K562 (cell line): ENCODE data around the gene FLT1. TPM values are rescaled to one million over a fixed set of nuclear protein-coding genes. Genes with fewer than 3 reads are reported as not detected.
A peak's percentile ranks its signal among the peaks of the same experiment; 100 is the strongest.

Experiments used
- ATAC-seq: fragments of 200-7000 bp; cut with Tn5 transposase; 3 replicates; pipeline ENCODE4 v1.9.1; 2020; ENCODE audit warnings: moderate library complexity
- BruUV-seq: library from RNA; stranded (reverse); fragments of 400-500 nt; replicated peaks from 2 replicates; lab custom pipeline; 2021; lab: Mats Ljungman, UMichigan
- CTCF ChIA-PET: fragments of 300-600 bp; formaldehyde crosslinking; extraction: SDS; loops from one replicate; lab custom pipeline; 2021; ENCODE audit warnings: low intra/inter-chr PET ratio; lab: Yijun Ruan, JAX
- POLR2A ChIA-PET: fragments of 300-600, 350-650 bp; sonication (Branson Sonifier 250); formaldehyde crosslinking; extraction: SDS; loops from one replicate; lab custom pipeline; 2021; ENCODE audit warnings: antibody characterized with exemption, inconsistent platforms; lab: Yijun Ruan, JAX
- DNase-seq, 4 experiments: peaks; one replicate each; pipeline versions ENCODE4 v3.0.0 to v3.0.0-alpha.2; 2011 to 2018; ENCODE audit warnings: low spot score in 3 of 4, mixed read lengths in 3 of 4; ENCODE audit errors: extremely low read depth in 1 of 4
- FAIRE-seq: peaks from 2 replicates; lab custom pipeline; 2011; peaks lifted over from hg19 to GRCh38; lab: Jason Lieb, UNC
- H2AFZ ChIP-seq: 2 replicates; pipeline ENCODE4 v1.6.0; 2011; ENCODE audit warnings: low read depth, low read length, control low read depth, inconsistent platforms
- H3K27ac ChIP-seq: fragments of 200-600 bp; 3 replicates; pipeline ENCODE4 v1.8.0; 2011; ENCODE audit warnings: low read depth, mild to moderate bottlenecking, control low read depth, inconsistent platforms, low read length, moderate library complexity, mixed read lengths; ENCODE audit errors: extremely low read depth
- H3K27me3 ChIP-seq, 2 experiments: fragments of 300-600 bp in 1 of 2; 2 replicates in 1 of 2; 3 replicates in 1 of 2; pipeline versions ENCODE4 v1.6.0 to v1.8.0; 2011; ENCODE audit warnings: inconsistent platforms in 2 of 2, low read length in 2 of 2, mild to moderate bottlenecking in 1 of 2, mixed read lengths in 1 of 2, moderate library complexity in 1 of 2; ENCODE audit not compliant: control insufficient read depth in 2 of 2, insufficient read depth in 2 of 2
- H3K36me3 ChIP-seq: fragments of 300-600 bp; 3 replicates; pipeline ENCODE4 v1.8.0; 2011; ENCODE audit warnings: mild to moderate bottlenecking, low read length, inconsistent platforms; ENCODE audit not compliant: control insufficient read depth, insufficient read depth
- H3K4me1 ChIP-seq, 2 experiments: fragments of 200-600 bp in 1 of 2; replicated peaks in 1 of 2; 2 replicates in 1 of 2; 3 replicates in 1 of 2; pipeline versions ENCODE4 v1.5.1 to v1.8.0; 2011; ENCODE audit warnings: inconsistent platforms in 2 of 2, low read length in 2 of 2, mild to moderate bottlenecking in 1 of 2, mixed read lengths in 1 of 2, moderate library complexity in 1 of 2; ENCODE audit not compliant: control insufficient read depth in 2 of 2, insufficient read depth in 2 of 2
- H3K4me2 ChIP-seq: 2 replicates; pipeline ENCODE4 v1.6.1; 2011; ENCODE audit warnings: low read length, control low read depth, inconsistent platforms, mixed read lengths; ENCODE audit not compliant: insufficient read depth
- H3K4me3 ChIP-seq: fragments of 200-600 bp; sonication (generic), shearing (Covaris generic); 2 replicates; pipeline ENCODE4 v1.5.1; 2016; ENCODE audit warnings: control low read depth, inconsistent platforms
- H3K79me2 ChIP-seq: fragments of 200-600 bp; 3 replicates; pipeline ENCODE4 v1.8.0; 2011; ENCODE audit warnings: low read length, inconsistent platforms; ENCODE audit not compliant: control insufficient read depth, insufficient read depth
- H3K9ac ChIP-seq, 2 experiments: 2 replicates each; pipeline versions ENCODE4 v1.6.0 to v1.6.1; 2011; ENCODE audit warnings: low read depth in 2 of 2, low read length in 2 of 2, control low read depth in 1 of 2, inconsistent platforms in 1 of 2, mild to moderate bottlenecking in 1 of 2, mixed read lengths in 1 of 2; ENCODE audit not compliant: insufficient read depth in 1 of 2
- H3K9me1 ChIP-seq: one replicate; pipeline ENCODE4 v1.6.0; 2011; ENCODE audit warnings: inconsistent platforms, mild to moderate bottlenecking, low read length, moderate library complexity; ENCODE audit not compliant: control insufficient read depth, insufficient read depth
- H3K9me3 ChIP-seq: replicated peaks from 2 replicates; pipeline ENCODE4 v1.5.1; 2011; ENCODE audit warnings: low read depth, low read length, inconsistent platforms; ENCODE audit not compliant: control insufficient read depth, insufficient read depth
- H4K20me1 ChIP-seq: replicated peaks from 2 replicates; pipeline ENCODE4 v1.6.1; 2011; ENCODE audit warnings: low read length, inconsistent platforms, mixed read lengths; ENCODE audit not compliant: control insufficient read depth, insufficient read depth
- ATF6 ChIP-seq: sonication (generic); formaldehyde crosslinking; IDR thresholded peaks from 2 replicates; pipeline ENCODE4 v1.4.0; 2020; ENCODE audit warnings: mild to moderate bottlenecking, missing genetic modification reagents
- EGR1 ChIP-seq: fragments of 450-650 bp; conservative IDR thresholded peaks from 2 replicates; pipeline ENCODE4 v1.6.1; 2017; ENCODE audit warnings: mild to moderate bottlenecking
- HDAC1 ChIP-seq, 2 experiments: fragments of 450-650 bp; IDR thresholded peaks; 2 replicates each; pipeline ENCODE4 v1.6.1; 2016 to 2017; ENCODE audit warnings: inconsistent platforms in 1 of 2, mild to moderate bottlenecking in 1 of 2, moderate library complexity in 1 of 2
- NFIC ChIP-seq: fragments of 450-650 bp; IDR thresholded peaks from 2 replicates; pipeline ENCODE4 v1.6.1; 2017; ENCODE audit warnings: mild to moderate bottlenecking, inconsistent platforms
- PKNOX1 ChIP-seq: fragments of 450-650 bp; IDR thresholded peaks from 2 replicates; pipeline ENCODE4 v1.6.1; 2016
- ZFP30 ChIP-seq: fragments of 250-450 bp; sonication (Bioruptor Pico); IDR thresholded peaks from 2 replicates; pipeline ENCODE4 v1.8.0; 2022; ENCODE audit warnings: moderate library complexity, mild to moderate bottlenecking, inconsistent platforms, borderline replicate concordance
- ZNF197 ChIP-seq: fragments of 200-800 bp; sonication (Bioruptor generic); IDR thresholded peaks from 2 replicates; pipeline ENCODE4 v1.6.1; 2016; ENCODE audit warnings: low read depth, missing genetic modification characterization, missing compliant biosample characterization
- WGBS: fragments of 100-300 bp; shearing (Covaris generic); methylation state at CpG from one replicate; pipeline ENCODE4 v1.1.6; 2016; ENCODE audit warnings: low coverage, mixed read lengths; ENCODE audit not compliant: insufficient coverage; ENCODE audit errors: missing lambda C conversion rate; 5-methylcytosine and 5-hydroxymethylcytosine counted together
- in situ Hi-C: fragments of 300-500 bp; cut with MboI; formaldehyde crosslinking; loops from 4 replicates; pipeline ENCODE4 v1.15.0; 2018; ENCODE audit warnings: inconsistent platforms, mixed read lengths
- intact Hi-C: fragments of 100-400 bp; cut with micrococcal nuclease; formaldehyde crosslinking; loops from 2 replicates; pipeline ENCODE4 v1.14.2; 2022
- polyA plus RNA-seq, 8 experiments: library from polyadenylated mRNA; depleted of rRNA in 4 of 8; stranded (reverse) in 5 of 8; unstranded in 3 of 8; fragments of >200 nt; fragmentation: Nextera tagmentation in 2 of 8; fragmentation: Illumina TruSeq in 1 of 8; extraction: Ambion mirVana in 2 of 8; extraction: Trizol in 1 of 8; gene quantifications; 2 replicates each; pipeline versions ENCODE4 v1.2.1 to v1.2.3, GENCODE V29; 2011 to 2014; ENCODE audit warnings: inconsistent platforms in 1 of 8, missing spikeins in 1 of 8
- total RNA-seq, 7 experiments: library from RNA; depleted of rRNA in 6 of 7; stranded (reverse); fragments of >200 nt in 6 of 7; fragmentation: Illumina TruSeq in 2 of 7; extraction: Trizol in 2 of 7; gene quantifications; 2 replicates each; pipeline versions ENCODE4 v1.2.1 to v1.2.3, GENCODE V29; 2011 to 2021; ENCODE audit warnings: low replicate concordance in 1 of 7

FLT1 gene
- total and polyA plus RNA-seq, 9 of the 15 experiments (the other 6 are each of a cell fraction or from before 2014, with no cell fraction given): 0.01 to 2.0 (median 0.22) TPM

DNA sequence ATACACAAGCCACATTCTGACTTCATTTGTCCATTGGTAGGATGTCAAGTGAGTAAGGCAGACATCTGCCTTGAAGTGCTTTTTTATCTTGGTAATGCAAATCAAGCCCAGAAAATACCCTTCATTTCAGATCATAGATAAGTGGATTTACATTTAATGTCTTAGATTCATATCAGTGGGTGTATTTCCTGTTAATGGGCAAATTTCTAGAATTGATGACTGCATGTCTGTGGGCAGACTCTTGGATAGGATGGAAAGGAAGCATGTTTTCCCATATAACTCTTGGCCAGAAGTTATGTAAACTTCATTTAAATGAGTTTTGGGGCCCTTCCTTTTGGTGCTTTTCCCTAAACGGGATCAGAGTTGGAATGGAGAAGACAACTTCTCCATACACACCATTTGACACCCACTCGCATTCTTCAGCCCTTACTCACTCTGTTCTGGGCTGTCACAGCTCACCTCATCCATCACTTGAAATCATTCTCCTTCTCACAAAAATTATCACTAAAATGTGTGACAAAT is 154.6 kb downstream of the FLT1 start:
- H4K20me1 ChIP-seq: no peaks in the 10 kb centered on the region
- 13% methylated on average over 2 of the region's 2 CpGs for WGBS
- no peaks in the 10 kb centered on the region; a peak in 1 of 5 replicates for H3K27me3 ChIP-seq
- no peaks in the 10 kb centered on the region for H3K79me2 ChIP-seq
- ChIA-PET POLR2A (no interaction called here), CTCF (no interaction called here)
- no peaks in the 10 kb centered on the region for H3K9me3 ChIP-seq
- H3K36me3 ChIP-seq: no peaks in the 10 kb centered on the region
- no peak overlapping the region for H3K27ac ChIP-seq
- H3K4me2 ChIP-seq: no peak overlapping the region
- in situ Hi-C loops: no loop called here
- H3K4me3 ChIP-seq: no peak overlapping the region
- no peaks in the 10 kb centered on the region for H3K9me1 ChIP-seq
- no peaks in the 10 kb centered on the region for H3K4me1 ChIP-seq
- H2AFZ ChIP-seq: no peak overlapping the region
- intact Hi-C loops: no loop called here
- FAIRE-seq (no peak), ATAC-seq (no peak), DNase-seq (no peak)
- no peak overlapping the region for H3K9ac ChIP-seq
- TF ChIP-seq NFIC (no peak), EGR1 (peak; percentile 62), PKNOX1 (0 out of 2 replicates have a peak, but pooled peaks have one; percentile 8)
- BruUV-seq: no TSS peak

- POLR2A ChIA-PET: no interaction called here
- in situ Hi-C loops: no loop called here
- TF ChIP-seq ZNF197 (CRISPR knock-in tag): no peak
- TF ChIP-seq ATF6 (CRISPR knock-in tag): no peak
- no peak for TF ChIP-seq ZFP30 (CRISPR knock-in tag)
- TF ChIP-seq HDAC1 (IDR thresholded peaks at IDR 0.05): no peak
Measured at GRCh38 chr13:28339419-28339818, 155.5 kb downstream of the FLT1 start.

More at GRCh38 chr13:28339419-28339818, 155.5 kb downstream of the FLT1 start:
- no peak overlapping the region for H2AFZ ChIP-seq
- DNase-seq (no peak), ATAC-seq (no peak), FAIRE-seq (no peak)
- H3K27me3 ChIP-seq: no peaks in the 10 kb centered on the region
- H3K79me2 ChIP-seq: no peaks in the 10 kb centered on the region
- no peak overlapping the region for H3K4me3 ChIP-seq
- no peaks in the 10 kb centered on the region for H4K20me1 ChIP-seq
- H3K9ac ChIP-seq: no peak overlapping the region
- intact Hi-C loops: no loop called here
- H3K9me3 ChIP-seq: no peaks in the 10 kb centered on the region
- H3K27ac ChIP-seq: no peak overlapping the region
- H3K4me1 ChIP-seq: no peaks in the 10 kb centered on the region
- H3K36me3 ChIP-seq: no peaks in the 10 kb centered on the region
- H3K9me1 ChIP-seq: no peaks in the 10 kb centered on the region
- no peak overlapping the region for H3K4me2 ChIP-seq
- 29% methylated on average over 2 of the region's 2 CpGs for whole genome bisulfite sequencing
- CTCF ChIA-PET: no interaction called here
- BruUV-seq: no TSS peak
